Esophagus muscularis mucosa (tissue), 3 donors: Measurements from ENCODE around the gene MANSC4.

ENCODE experiments used
- CTCF ChIP-seq, 3 experiments: fragments of 200-600 bp in 2 of 3; fragments of 450-650 bp in 1 of 3; sonication (generic) in 2 of 3; IDR thresholded peaks; one replicate each; pipeline ENCODE4 v1.5.1; 2017 to 2019; ENCODE audit warnings: antibody characterized with exemption in 3 of 3, mild to moderate bottlenecking in 2 of 3, moderate library complexity in 1 of 3
- EP300 ChIP-seq: sonication (generic); formaldehyde crosslinking; IDR thresholded peaks from one replicate; pipeline ENCODE4 v1.6.1; 2017; ENCODE audit warnings: antibody characterized with exemption

- no peak for TF ChIP-seq EP300
- TF ChIP-seq CTCF (IDR thresholded peaks at IDR 0.05): no peak
These were observed 1.6 kb upstream of the MANSC4 start for GRCh38 chr12:27781680-27782079.
